Upper lobe of left lung (tissue), 6 donors: ENCODE results near the gene DPF3. TPM values are rescaled to one million over a fixed set of nuclear protein-coding genes. Genes with fewer than 3 reads are reported as not detected.

ENCODE experiments used
- ATAC-seq, 2 donors: fragments of 200-7000 bp; cut with Tn5 transposase; one replicate each; pipeline ENCODE4 v1.9.1; 2022; ENCODE audit warnings: mild to moderate bottlenecking in 2 of 2, moderate library complexity in 2 of 2; ENCODE audit not compliant: low FRiP score in 2 of 2
- DNase-seq, 2 donors: peaks; one replicate each; pipeline ENCODE4 v3.0.0-alpha.2; 2019 to 2020
- H3K27ac ChIP-seq, 4 donors: fragments of 200-600 bp; sonication (generic); one replicate each; pipeline ENCODE4 v1.5.1; 2016 to 2019
- H3K27me3 ChIP-seq, 4 donors: fragments of 200-600 bp; sonication (generic); one replicate each; pipeline ENCODE4 v1.5.1; 2017 to 2019
- H3K36me3 ChIP-seq, 4 donors: fragments of 200-600 bp; sonication (generic); one replicate each; pipeline ENCODE4 v1.5.1; 2016 to 2019
- H3K4me1 ChIP-seq, 4 donors: fragments of 200-600 bp; sonication (generic); one replicate each; pipeline ENCODE4 v1.5.1; 2018 to 2019
- H3K4me3 ChIP-seq, 4 donors: fragments of 200-600 bp; sonication (generic); one replicate each; pipeline ENCODE4 v1.5.1; 2017 to 2019; ENCODE audit warnings: mild to moderate bottlenecking in 2 of 4, moderate library complexity in 1 of 4
- H3K9me3 ChIP-seq, 4 donors: fragments of 200-600 bp; sonication (generic); one replicate each; pipeline ENCODE4 v1.5.1; 2018 to 2019
- EP300 ChIP-seq, 4 donors: sonication (generic); formaldehyde crosslinking; IDR thresholded peaks; one replicate each; pipeline ENCODE4 v1.5.1; 2017; ENCODE audit warnings: antibody characterized with exemption in 4 of 4, control low read depth in 2 of 4
- POLR2A ChIP-seq, 4 donors: fragments of 450-650 bp; IDR thresholded peaks; one replicate each; pipeline ENCODE4 v1.5.1; 2016 to 2017; ENCODE audit warnings: antibody characterized with exemption in 4 of 4, mild to moderate bottlenecking in 2 of 4
- POLR2AphosphoS5 ChIP-seq, 2 donors: sonication (generic); formaldehyde crosslinking; IDR thresholded peaks; one replicate each; pipeline ENCODE4 v1.5.1; 2017; ENCODE audit warnings: antibody characterized with exemption in 2 of 2
- WGBS, 2 donors: methylation state at CpG; one replicate each; pipeline ENCODE4 v1.1.5; 2017 to 2018; 5-methylcytosine and 5-hydroxymethylcytosine counted together
- total RNA-seq, 6 donors: library from RNA; depleted of rRNA in 4 of 6; stranded (reverse); fragments of >200 nt in 4 of 6; gene quantifications; one replicate each; pipeline versions ENCODE4 v1.1.0 to v1.2.1, GENCODE V29; 2016 to 2021
- TF ChIP-seq, protein P1 (sequence below), 6 experiments: fragments of 450-650 bp in 4 of 6; fragments of 200-600 bp in 2 of 6; sonication (generic) in 2 of 6; IDR thresholded peaks; one replicate each; pipeline ENCODE4 v1.5.1; 2016 to 2019; ENCODE audit warnings: antibody characterized with exemption in 6 of 6
- donor health status: DM: no; HTN: no; CAD: no; lungs with moderate emphysema.
- donor health status: DM: no; HTN: yes; CAD: no; lungs with severe emphysema.

The DPF3 gene
- total RNA-seq, 6 donors from 2014 or later, result 0.30 to 1.3 (median 1.0) TPM

DNA sequence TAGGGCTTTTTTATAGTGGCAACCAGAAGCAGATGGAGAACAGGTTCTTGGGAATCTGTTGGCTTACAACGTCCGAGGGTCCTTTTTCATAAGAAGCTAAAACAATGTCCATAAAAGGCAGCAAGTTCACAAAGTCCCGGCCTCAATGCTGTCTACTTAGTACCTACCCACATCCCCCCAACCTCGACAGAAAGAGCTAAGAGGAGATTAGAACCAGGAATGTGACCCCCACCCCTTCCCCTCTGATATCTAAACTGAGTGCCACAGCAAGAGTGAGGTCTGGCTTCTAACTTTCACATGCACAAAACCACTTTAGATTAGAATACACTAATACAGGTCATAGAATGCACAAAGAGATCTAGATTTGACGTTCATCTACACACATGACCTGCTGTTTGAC, 4.5 kb downstream of the DPF3 start:
- TF ChIP-seq POLR2A (IDR thresholded peaks at IDR 0.05), result no peak
- no peak for TF ChIP-seq POLR2AphosphoS5 (IDR thresholded peaks at IDR 0.05)
- TF ChIP-seq, protein P1, sequence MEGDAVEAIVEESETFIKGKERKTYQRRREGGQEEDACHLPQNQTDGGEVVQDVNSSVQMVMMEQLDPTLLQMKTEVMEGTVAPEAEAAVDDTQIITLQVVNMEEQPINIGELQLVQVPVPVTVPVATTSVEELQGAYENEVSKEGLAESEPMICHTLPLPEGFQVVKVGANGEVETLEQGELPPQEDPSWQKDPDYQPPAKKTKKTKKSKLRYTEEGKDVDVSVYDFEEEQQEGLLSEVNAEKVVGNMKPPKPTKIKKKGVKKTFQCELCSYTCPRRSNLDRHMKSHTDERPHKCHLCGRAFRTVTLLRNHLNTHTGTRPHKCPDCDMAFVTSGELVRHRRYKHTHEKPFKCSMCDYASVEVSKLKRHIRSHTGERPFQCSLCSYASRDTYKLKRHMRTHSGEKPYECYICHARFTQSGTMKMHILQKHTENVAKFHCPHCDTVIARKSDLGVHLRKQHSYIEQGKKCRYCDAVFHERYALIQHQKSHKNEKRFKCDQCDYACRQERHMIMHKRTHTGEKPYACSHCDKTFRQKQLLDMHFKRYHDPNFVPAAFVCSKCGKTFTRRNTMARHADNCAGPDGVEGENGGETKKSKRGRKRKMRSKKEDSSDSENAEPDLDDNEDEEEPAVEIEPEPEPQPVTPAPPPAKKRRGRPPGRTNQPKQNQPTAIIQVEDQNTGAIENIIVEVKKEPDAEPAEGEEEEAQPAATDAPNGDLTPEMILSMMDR (IDR thresholded peaks at IDR 0.05), result no peak
- TF ChIP-seq EP300 (IDR thresholded peaks at IDR 0.05), result no peak
- ATAC-seq (no peak), DNase-seq (no peak)
- H3K36me3 ChIP-seq, result no peaks in the 10 kb centered on the region
- no peak overlapping the region for H3K4me3 ChIP-seq
- WGBS, 2 donors, result 68 to 77% methylated on average over 5 of the region's 5 CpGs
- peaks cover 13 to 22% (median 18%) of the 10 kb centered on the region in 4 donors for H3K4me1 ChIP-seq
- no peak overlapping the region for H3K27ac ChIP-seq
- H3K9me3 ChIP-seq, result no peaks in the 10 kb centered on the region
- peaks cover 0 to 14% (median 5%) of the 10 kb centered on the region in 4 donors for H3K27me3 ChIP-seq

DNA sequence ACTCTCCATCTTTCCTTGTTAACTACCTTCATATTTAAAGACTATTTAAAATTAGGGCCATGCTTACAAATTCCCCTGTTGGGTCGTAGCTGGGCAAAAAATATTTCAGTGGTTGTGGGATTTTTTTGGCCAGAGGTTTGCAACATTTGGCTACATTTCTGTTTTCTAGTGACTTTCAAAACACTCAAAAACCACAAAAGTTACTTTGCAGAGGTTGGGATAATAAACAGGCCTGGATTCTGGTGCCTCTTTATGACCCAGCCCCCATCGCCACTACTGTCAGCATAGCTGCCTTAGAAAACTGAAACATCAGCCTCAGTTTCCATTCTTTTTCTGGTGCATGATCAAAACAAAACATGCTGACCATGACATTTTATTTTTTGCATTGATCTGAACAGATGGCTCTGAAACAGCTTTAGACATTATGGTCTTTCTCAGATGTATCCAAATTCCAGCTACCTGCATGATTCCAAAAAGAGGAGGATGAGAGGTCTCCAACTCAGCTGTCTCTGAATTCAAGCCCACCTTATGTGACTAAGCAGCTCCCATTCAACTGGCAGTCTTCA, 5.2 kb downstream of the DPF3 start:
- no peak for TF ChIP-seq POLR2A (IDR thresholded peaks at IDR 0.05)
- TF ChIP-seq, protein P1 (IDR thresholded peaks at IDR 0.05), result no peak
- no peak for TF ChIP-seq EP300 (IDR thresholded peaks at IDR 0.05)
- no peak for TF ChIP-seq POLR2AphosphoS5 (IDR thresholded peaks at IDR 0.05)
- DNase-seq, result no peak
- no peak for ATAC-seq
- Histone ChIP-seq H3K4me1 (peaks cover 13 to 20% (median 17%) of the 10 kb centered on the region in 4 donors), H3K4me3 (no peak overlapping the region), H3K36me3 (no peaks in the 10 kb centered on the region), H3K27me3 (peaks cover 0 to 14% (median 5%) of the 10 kb centered on the region in 4 donors), H3K9me3 (no peaks in the 10 kb centered on the region), H3K27ac (no peak overlapping the region)
- 62 to 66% methylated on average over 2 of the region's 2 CpGs for WGBS, 2 donors

GRCh38 chr14:72888192-72888591, 5.7 kb downstream of the DPF3 start:
- ATAC-seq (no peak), DNase-seq (no peak)
- Histone ChIP-seq H3K36me3 (no peaks in the 10 kb centered on the region), H3K9me3 (no peaks in the 10 kb centered on the region), H3K4me3 (no peak overlapping the region), H3K27me3 (peaks cover 0 to 14% (median 5%) of the 10 kb centered on the region in 4 donors), H3K27ac (no peak overlapping the region), H3K4me1 (peaks cover 13 to 18% (median 17%) of the 10 kb centered on the region in 4 donors)
- TF ChIP-seq POLR2AphosphoS5 (IDR thresholded peaks at IDR 0.05) (no peak), POLR2A (IDR thresholded peaks at IDR 0.05) (no peak), EP300 (IDR thresholded peaks at IDR 0.05) (no peak)
- TF ChIP-seq, protein P1 (IDR thresholded peaks at IDR 0.05), result no peak
- 78 to 88% methylated on average over 2 of the region's 2 CpGs for WGBS, 2 donors

DNA sequence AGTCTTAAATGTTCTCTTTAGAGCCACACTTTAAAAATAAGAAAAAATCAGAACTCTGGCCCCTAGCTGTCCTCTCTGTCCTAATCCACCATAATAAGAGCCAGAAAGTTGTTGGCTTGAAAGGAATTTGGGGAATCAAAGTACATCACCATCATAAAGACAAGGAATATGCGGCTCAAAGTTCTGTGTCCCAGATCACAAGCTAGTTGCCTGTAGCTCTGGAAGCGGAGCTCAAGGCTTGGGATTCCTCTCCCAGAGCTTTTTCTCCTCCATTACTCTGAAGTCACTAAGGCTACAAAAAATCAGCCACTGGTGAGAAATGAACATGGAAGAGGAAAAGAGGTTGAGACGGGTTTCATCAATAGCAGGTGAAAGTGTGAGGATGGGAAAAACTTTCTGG, 6.4 kb downstream of the DPF3 start:
- no peaks in the 10 kb centered on the region for H3K9me3 ChIP-seq
- peaks cover 9 to 12% (median 10%) of the 10 kb centered on the region in 4 donors for H3K4me1 ChIP-seq
- no peak for ATAC-seq
- H3K4me3 ChIP-seq, result no peak overlapping the region
- DNase-seq, result no peak
- no peak for TF ChIP-seq EP300 (IDR thresholded peaks at IDR 0.05)
- no peak for TF ChIP-seq POLR2AphosphoS5 (IDR thresholded peaks at IDR 0.05)
- TF ChIP-seq, protein P1 (IDR thresholded peaks at IDR 0.05), result no peak
- TF ChIP-seq POLR2A (IDR thresholded peaks at IDR 0.05), result no peak
- 94 to 97% methylated on average over 3 of the region's 3 CpGs for WGBS, 2 donors
- no peaks in the 10 kb centered on the region for H3K36me3 ChIP-seq
- H3K27me3 ChIP-seq, result peaks cover 0 to 13% (median 4%) of the 10 kb centered on the region in 4 donors
- no peak overlapping the region for H3K27ac ChIP-seq

DNA sequence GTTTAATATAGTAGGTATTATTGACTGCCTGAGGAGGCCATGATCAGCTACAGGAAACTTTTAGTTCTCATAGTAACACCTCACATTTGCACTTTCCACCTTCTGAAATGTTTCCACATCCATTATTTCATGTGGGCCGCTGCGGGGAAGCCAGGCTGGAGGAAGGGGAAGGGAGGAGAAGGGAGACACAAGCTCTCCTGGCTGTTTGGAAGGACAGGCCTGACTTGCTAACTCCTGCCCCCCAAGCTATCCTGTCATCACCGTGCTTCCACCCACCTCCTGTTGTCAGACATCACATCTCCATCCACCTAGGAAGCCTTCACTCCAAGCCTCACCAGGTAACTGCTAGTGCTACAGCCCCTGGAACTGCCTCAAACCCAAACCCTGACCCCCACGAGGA, 9.5 kb downstream of the DPF3 start:
- no peaks in the 10 kb centered on the region for H3K9me3 ChIP-seq

More for the DNA sequence above, 9.5 kb downstream of the DPF3 start:
- DNase-seq (no peak), ATAC-seq (no peak)
- WGBS, 2 donors, result 75 to 84% methylated on average over 3 to 4 of the region's 4 CpGs
- Histone ChIP-seq H3K36me3 (no peaks in the 10 kb centered on the region), H3K27ac (no peak overlapping the region), H3K4me3 (no peak overlapping the region), H3K4me1 (no peaks in the 10 kb centered on the region), H3K27me3 (no peaks in the 10 kb centered on the region)
- TF ChIP-seq EP300 (IDR thresholded peaks at IDR 0.05), result no peak
- TF ChIP-seq POLR2AphosphoS5 (IDR thresholded peaks at IDR 0.05), result no peak
- no peak for TF ChIP-seq POLR2A (IDR thresholded peaks at IDR 0.05)
- TF ChIP-seq, protein P1 (IDR thresholded peaks at IDR 0.05), result no peak
